ENCODE results near the gene APBB2.

Gene APBB2

GRCh38 chr4:40865696-40866095 lies 348.6 kb downstream of the APBB2 start:
- Histone ChIP-seq H3K36me3 (ENCODE audit: control insufficient read depth, insufficient read depth, low read length) (no peaks in the 10 kb centered on the region), H3K4me1 (ENCODE audit: control insufficient read depth, insufficient read depth, low read length) (no peaks in the 10 kb centered on the region), H3K4me3 (ENCODE audit: low read depth, low read length) (no peak overlapping the region), H3K9ac (ENCODE audit: low read depth, low read length) (no peak overlapping the region), H3K9me3 (ENCODE audit: control insufficient read depth, insufficient read depth, low read length) (no peaks in the 10 kb centered on the region), H3K27me3 (ENCODE audit: control insufficient read depth, insufficient read depth, low read length) (no peaks in the 10 kb centered on the region)

GRCh38 chr4:40864531-40864930 lies 349.8 kb downstream of the APBB2 start:
- Histone ChIP-seq H3K4me1 (ENCODE audit: control insufficient read depth, insufficient read depth, low read length) (no peaks in the 10 kb centered on the region), H3K9ac (ENCODE audit: low read depth, low read length) (no peak overlapping the region)

GRCh38 chr4:40858962-40859361 lies 355.4 kb downstream of the APBB2 start:
- Histone ChIP-seq H3K9ac (ENCODE audit: low read depth, low read length) (no peak overlapping the region), H3K4me1 (ENCODE audit: control insufficient read depth, insufficient read depth, low read length) (peaks cover 4% of the 10 kb centered on the region), H3K36me3 (ENCODE audit: control insufficient read depth, insufficient read depth, low read length) (no peaks in the 10 kb centered on the region), H3K27me3 (ENCODE audit: control insufficient read depth, insufficient read depth, low read length) (no peaks in the 10 kb centered on the region), H3K9me3 (ENCODE audit: control insufficient read depth, insufficient read depth, low read length) (no peaks in the 10 kb centered on the region), H3K4me3 (ENCODE audit: low read depth, low read length) (no peak overlapping the region)

More at GRCh38 chr4:40864531-40864930, 349.8 kb downstream of the APBB2 start:
- H3K4me3 ChIP-seq (ENCODE audit: low read depth, low read length): no peak overlapping the region
- no peaks in the 10 kb centered on the region for H3K9me3 ChIP-seq (ENCODE audit: control insufficient read depth, insufficient read depth, low read length)
- H3K36me3 ChIP-seq (ENCODE audit: control insufficient read depth, insufficient read depth, low read length): no peaks in the 10 kb centered on the region
- H3K27me3 ChIP-seq (ENCODE audit: control insufficient read depth, insufficient read depth, low read length): no peaks in the 10 kb centered on the region

- H3K36me3 ChIP-seq (ENCODE audit: control insufficient read depth, insufficient read depth, low read length): peaks cover 3% of the 10 kb centered on the region
- H3K9me3 ChIP-seq (ENCODE audit: control insufficient read depth, insufficient read depth, low read length): no peaks in the 10 kb centered on the region
- H3K4me3 ChIP-seq (ENCODE audit: low read depth, low read length): no peak overlapping the region
- no peak overlapping the region for H3K9ac ChIP-seq (ENCODE audit: low read depth, low read length)
- no peaks in the 10 kb centered on the region for H3K27me3 ChIP-seq (ENCODE audit: control insufficient read depth, insufficient read depth, low read length)
- peaks cover 4% of the 10 kb centered on the region for H3K4me1 ChIP-seq (ENCODE audit: control insufficient read depth, insufficient read depth, low read length)
These were observed 356.4 kb downstream of the APBB2 start for GRCh38 chr4:40857956-40858355.

- peak overlapping the region; percentile 87 for H3K9ac ChIP-seq (ENCODE audit: low read depth, low read length)
- peak overlapping the region; percentile 95 for H3K4me3 ChIP-seq (ENCODE audit: low read depth, low read length)
- peaks cover 4% of the 10 kb centered on the region for H3K4me1 ChIP-seq (ENCODE audit: control insufficient read depth, insufficient read depth, low read length)
- no peaks in the 10 kb centered on the region for H3K9me3 ChIP-seq (ENCODE audit: control insufficient read depth, insufficient read depth, low read length)
- no peaks in the 10 kb centered on the region for H3K27me3 ChIP-seq (ENCODE audit: control insufficient read depth, insufficient read depth, low read length)
- H3K36me3 ChIP-seq (ENCODE audit: control insufficient read depth, insufficient read depth, low read length): peaks cover 4% of the 10 kb centered on the region
These were observed 357.4 kb downstream of the APBB2 start for GRCh38 chr4:40856840-40857362.

- peak overlapping the region; percentile 87 for H3K9ac ChIP-seq (ENCODE audit: low read depth, low read length)
- H3K4me3 ChIP-seq (ENCODE audit: low read depth, low read length): peak overlapping the region; percentile 95
- H3K9me3 ChIP-seq (ENCODE audit: control insufficient read depth, insufficient read depth, low read length): no peaks in the 10 kb centered on the region
- peaks cover 4% of the 10 kb centered on the region for H3K4me1 ChIP-seq (ENCODE audit: control insufficient read depth, insufficient read depth, low read length)
- H3K36me3 ChIP-seq (ENCODE audit: control insufficient read depth, insufficient read depth, low read length): peaks cover 4% of the 10 kb centered on the region
- no peaks in the 10 kb centered on the region for H3K27me3 ChIP-seq (ENCODE audit: control insufficient read depth, insufficient read depth, low read length)
These were observed 358.0 kb downstream of the APBB2 start for GRCh38 chr4:40856277-40856839.

GRCh38 chr4:40850496-40850895 lies 363.8 kb downstream of the APBB2 start:
- Histone ChIP-seq H3K4me1 (ENCODE audit: control insufficient read depth, insufficient read depth, low read length) (peaks cover 8% of the 10 kb centered on the region), H3K27me3 (ENCODE audit: control insufficient read depth, insufficient read depth, low read length) (no peaks in the 10 kb centered on the region), H3K9ac (ENCODE audit: low read depth, low read length) (no peak overlapping the region), H3K36me3 (ENCODE audit: control insufficient read depth, insufficient read depth, low read length) (peaks cover 4% of the 10 kb centered on the region), H3K9me3 (ENCODE audit: control insufficient read depth, insufficient read depth, low read length) (no peaks in the 10 kb centered on the region), H3K4me3 (ENCODE audit: low read depth, low read length) (no peak overlapping the region)

GRCh38 chr4:40848940-40849339 lies 365.4 kb downstream of the APBB2 start:
- Histone ChIP-seq H3K27me3 (ENCODE audit: control insufficient read depth, insufficient read depth, low read length) (no peaks in the 10 kb centered on the region), H3K9me3 (ENCODE audit: control insufficient read depth, insufficient read depth, low read length) (no peaks in the 10 kb centered on the region), H3K9ac (ENCODE audit: low read depth, low read length) (no peak overlapping the region), H3K4me1 (ENCODE audit: control insufficient read depth, insufficient read depth, low read length) (peaks cover 8% of the 10 kb centered on the region), H3K4me3 (ENCODE audit: low read depth, low read length) (no peak overlapping the region), H3K36me3 (ENCODE audit: control insufficient read depth, insufficient read depth, low read length) (peaks cover 4% of the 10 kb centered on the region)

- no peak overlapping the region for H3K4me3 ChIP-seq (ENCODE audit: low read depth, low read length)
- H3K27me3 ChIP-seq (ENCODE audit: control insufficient read depth, insufficient read depth, low read length): no peaks in the 10 kb centered on the region
- no peak overlapping the region for H3K9ac ChIP-seq (ENCODE audit: low read depth, low read length)
- peaks cover 3% of the 10 kb centered on the region for H3K36me3 ChIP-seq (ENCODE audit: control insufficient read depth, insufficient read depth, low read length)
- no peaks in the 10 kb centered on the region for H3K9me3 ChIP-seq (ENCODE audit: control insufficient read depth, insufficient read depth, low read length)
- H3K4me1 ChIP-seq (ENCODE audit: control insufficient read depth, insufficient read depth, low read length): peaks cover 8% of the 10 kb centered on the region
These were observed 366.1 kb downstream of the APBB2 start for GRCh38 chr4:40848251-40848650.

GRCh38 chr4:40846532-40846931 lies 367.8 kb downstream of the APBB2 start:
- Histone ChIP-seq H3K9ac (ENCODE audit: low read depth, low read length) (no peak overlapping the region), H3K4me3 (ENCODE audit: low read depth, low read length) (no peak overlapping the region), H3K9me3 (ENCODE audit: control insufficient read depth, insufficient read depth, low read length) (no peaks in the 10 kb centered on the region), H3K36me3 (ENCODE audit: control insufficient read depth, insufficient read depth, low read length) (no peaks in the 10 kb centered on the region), H3K4me1 (ENCODE audit: control insufficient read depth, insufficient read depth, low read length) (peaks cover 8% of the 10 kb centered on the region), H3K27me3 (ENCODE audit: control insufficient read depth, insufficient read depth, low read length) (no peaks in the 10 kb centered on the region)

GRCh38 chr4:40845154-40845835 lies 369.0 kb downstream of the APBB2 start:
- Histone ChIP-seq H3K27me3 (ENCODE audit: control insufficient read depth, insufficient read depth, low read length) (no peaks in the 10 kb centered on the region), H3K9me3 (ENCODE audit: control insufficient read depth, insufficient read depth, low read length) (no peaks in the 10 kb centered on the region), H3K36me3 (ENCODE audit: control insufficient read depth, insufficient read depth, low read length) (no peaks in the 10 kb centered on the region), H3K4me3 (ENCODE audit: low read depth, low read length) (no peak overlapping the region), H3K4me1 (ENCODE audit: control insufficient read depth, insufficient read depth, low read length) (peaks cover 11% of the 10 kb centered on the region), H3K9ac (ENCODE audit: low read depth, low read length) (no peak overlapping the region)

GRCh38 chr4:40844261-40844660 lies 370.1 kb downstream of the APBB2 start:
- H3K4me3 ChIP-seq (ENCODE audit: low read depth, low read length): no peak overlapping the region
- no peaks in the 10 kb centered on the region for H3K36me3 ChIP-seq (ENCODE audit: control insufficient read depth, insufficient read depth, low read length)
- no peaks in the 10 kb centered on the region for H3K9me3 ChIP-seq (ENCODE audit: control insufficient read depth, insufficient read depth, low read length)
- H3K27me3 ChIP-seq (ENCODE audit: control insufficient read depth, insufficient read depth, low read length): no peaks in the 10 kb centered on the region
- H3K9ac ChIP-seq (ENCODE audit: low read depth, low read length): no peak overlapping the region
- H3K4me1 ChIP-seq (ENCODE audit: control insufficient read depth, insufficient read depth, low read length): peaks cover 11% of the 10 kb centered on the region
